Measurements from ENCODE around the gene NUDT7.

The NUDT7 gene

GRCh38 chr16:77782694-77783093 is 60.4 kb downstream of the NUDT7 start:
- no peak for DNase-seq

GRCh38 chr16:77784441-77785372 is 62.4 kb downstream of the NUDT7 start:
- no peak for DNase-seq

- no peak for DNase-seq
Observed at GRCh38 chr16:77785373-77785764, 63.1 kb downstream of the NUDT7 start.

- no peak for DNase-seq
Observed at GRCh38 chr16:77786186-77786847, 64.0 kb downstream of the NUDT7 start.

- DNase-seq: no peak
Observed at GRCh38 chr16:77787452-77787851, 65.1 kb downstream of the NUDT7 start.

GRCh38 chr16:77788181-77789084 is 66.1 kb downstream of the NUDT7 start, which contains the start of gene VAT1L:
Gene VAT1L (plus strand): TSS chr16:77788564. CDS start chr16:77788683, 119 bp downstream.
- DNase-seq: no peak

- no peak for DNase-seq
Observed at GRCh38 chr16:77789085-77790008, 67.0 kb downstream of the NUDT7 start.

GRCh38 chr16:77790009-77790372 is 67.7 kb downstream of the NUDT7 start:
- no peak for DNase-seq

GRCh38 chr16:77790912-77791311 is 68.6 kb downstream of the NUDT7 start:
- DNase-seq: no peak

Measured in activated CD8-positive, alpha-beta memory T cell treated with anti-CD3 and anti-CD28 coated beads, Interleukin-2, amount 50 U/mL, for 4 hours (primary cell).